Middle frontal gyrus (tissue), 1 donor: ENCODE measurements around the gene EMX1.

Experiments
- DNase-seq: peaks from one replicate; pipeline ENCODE4 v3.0.0-alpha.2; 2015; ENCODE audit warnings: low spot score; ENCODE audit errors: extremely low spot score

EMX1 gene

DNA sequence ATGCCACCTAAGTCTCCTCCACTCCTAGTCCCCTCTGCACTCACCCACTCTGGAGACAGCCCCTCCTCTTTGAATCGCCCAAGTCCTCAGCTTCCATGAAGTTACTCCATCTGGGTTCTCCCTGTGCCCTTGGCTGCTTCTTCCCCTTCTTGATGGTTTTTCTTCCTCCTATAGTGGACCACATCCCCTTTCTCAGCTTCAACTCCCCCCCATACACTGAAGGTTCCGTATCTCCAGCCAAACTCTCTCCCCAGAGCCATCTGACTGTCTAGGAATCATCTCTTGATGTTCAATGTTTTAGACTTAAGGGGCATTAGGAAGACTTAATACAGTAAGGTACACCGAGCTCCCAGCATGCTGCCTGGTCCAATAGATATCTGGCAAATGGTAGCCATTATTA is 39.6 kb downstream of the EMX1 start:
- no peak for DNase-seq

DNA sequence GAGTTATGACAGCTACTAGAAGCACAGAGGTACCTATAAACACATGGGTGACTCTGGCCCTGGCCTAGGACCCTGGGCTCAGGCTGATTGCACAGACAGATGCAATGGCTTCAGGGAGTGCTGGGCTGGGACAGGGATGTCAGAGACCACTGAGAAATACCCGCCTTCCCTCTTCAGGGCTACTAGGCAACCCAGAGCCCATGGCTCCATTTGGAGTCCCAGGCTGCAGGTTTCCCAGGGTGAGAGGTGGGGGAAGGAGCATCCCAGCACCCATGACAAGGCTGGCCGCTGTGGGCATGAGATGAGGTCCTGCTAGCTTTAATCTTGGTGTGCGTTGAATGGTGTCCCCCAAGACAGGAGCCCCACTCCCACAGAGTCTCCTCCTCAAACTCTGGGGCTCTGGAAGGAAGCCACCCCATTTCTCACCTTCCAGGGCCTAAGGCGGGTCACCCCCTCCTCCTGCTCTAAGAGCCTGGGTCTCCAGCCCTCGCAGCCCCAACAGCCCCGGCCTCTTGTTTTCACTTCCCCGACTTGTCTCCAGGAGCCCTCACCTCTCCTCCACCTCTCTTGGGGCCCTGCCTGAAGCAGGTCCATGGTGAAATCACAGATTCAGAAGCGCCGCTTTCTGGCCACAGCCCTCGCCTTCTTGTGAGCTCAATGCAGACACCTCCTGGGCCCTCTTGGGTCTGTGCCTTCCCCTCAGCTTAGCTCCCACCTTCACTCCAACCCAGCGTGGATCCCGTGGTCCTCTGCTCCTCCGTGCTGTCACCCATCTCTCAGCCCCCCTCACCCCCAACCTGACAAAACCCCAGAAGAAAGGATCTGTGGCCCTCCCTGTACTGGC is 41.4 kb downstream of the EMX1 start:
- DNase-seq = no peak

DNA sequence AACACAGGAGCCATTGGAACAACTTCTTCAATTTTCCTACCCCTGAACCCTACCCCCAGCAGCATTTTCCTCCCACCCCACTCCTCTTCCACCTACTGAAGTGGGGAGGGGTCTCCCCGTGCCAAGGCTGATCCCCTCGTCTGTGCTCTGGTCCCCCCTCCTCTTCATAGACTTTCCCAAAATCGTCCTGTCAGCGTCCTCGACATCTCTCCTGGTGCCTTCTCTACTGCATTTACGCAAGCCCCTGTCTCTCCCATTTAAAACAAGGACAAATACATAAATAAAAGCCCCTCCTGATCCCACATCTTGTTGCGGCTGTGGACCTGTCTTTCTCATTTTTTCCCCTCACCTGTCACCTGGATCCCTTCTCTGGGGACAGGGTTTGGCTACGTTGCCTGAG is 42.2 kb downstream of the EMX1 start:
- no peak for DNase-seq

DNA sequence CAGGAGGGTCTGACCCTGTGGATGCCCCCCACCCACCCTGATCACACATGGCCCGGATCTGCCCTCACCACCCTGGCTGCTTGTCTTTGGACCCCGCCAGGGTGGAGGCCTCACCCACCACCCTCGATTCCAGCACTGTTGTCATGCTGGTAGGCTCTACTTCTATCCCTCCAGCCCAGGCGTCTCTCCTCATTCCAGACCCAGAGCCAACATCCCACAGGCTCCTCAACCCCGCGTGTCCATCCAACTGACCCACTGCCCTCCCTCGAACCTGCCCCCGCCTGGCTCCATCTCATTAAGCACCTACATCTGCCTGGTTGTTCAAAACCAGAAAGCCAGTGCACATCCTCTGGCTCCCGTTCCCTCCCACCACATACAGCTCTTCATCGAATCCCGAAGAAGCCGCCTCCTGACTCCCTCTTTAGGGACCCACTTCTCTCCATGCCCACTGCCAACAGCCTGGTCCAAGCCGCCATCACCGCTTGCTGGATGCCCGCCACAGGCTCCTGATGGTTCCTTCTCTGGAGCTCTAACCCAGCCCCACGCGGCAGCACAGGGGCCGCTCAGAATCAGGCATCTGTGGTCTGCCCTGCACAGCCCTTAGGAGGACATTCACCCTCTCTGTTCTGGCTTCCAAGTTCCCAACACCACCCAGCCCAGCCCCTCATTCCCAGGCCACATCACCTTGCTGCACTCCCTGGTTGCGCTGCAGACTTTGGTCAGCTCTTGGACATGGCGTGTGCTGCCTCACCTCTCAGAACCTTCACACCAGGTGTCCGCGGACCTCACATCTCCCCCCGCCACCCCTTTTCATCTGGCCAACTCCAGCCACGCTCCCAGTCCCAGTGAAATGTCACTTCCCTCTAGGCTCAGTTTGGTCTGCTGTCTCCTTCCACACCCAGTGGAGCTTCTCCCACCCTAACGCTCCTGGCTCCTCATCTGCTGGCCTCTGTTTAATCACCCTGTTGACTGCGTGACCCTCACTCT is 43.0 kb downstream of the EMX1 start:
- no peak for DNase-seq

DNA sequence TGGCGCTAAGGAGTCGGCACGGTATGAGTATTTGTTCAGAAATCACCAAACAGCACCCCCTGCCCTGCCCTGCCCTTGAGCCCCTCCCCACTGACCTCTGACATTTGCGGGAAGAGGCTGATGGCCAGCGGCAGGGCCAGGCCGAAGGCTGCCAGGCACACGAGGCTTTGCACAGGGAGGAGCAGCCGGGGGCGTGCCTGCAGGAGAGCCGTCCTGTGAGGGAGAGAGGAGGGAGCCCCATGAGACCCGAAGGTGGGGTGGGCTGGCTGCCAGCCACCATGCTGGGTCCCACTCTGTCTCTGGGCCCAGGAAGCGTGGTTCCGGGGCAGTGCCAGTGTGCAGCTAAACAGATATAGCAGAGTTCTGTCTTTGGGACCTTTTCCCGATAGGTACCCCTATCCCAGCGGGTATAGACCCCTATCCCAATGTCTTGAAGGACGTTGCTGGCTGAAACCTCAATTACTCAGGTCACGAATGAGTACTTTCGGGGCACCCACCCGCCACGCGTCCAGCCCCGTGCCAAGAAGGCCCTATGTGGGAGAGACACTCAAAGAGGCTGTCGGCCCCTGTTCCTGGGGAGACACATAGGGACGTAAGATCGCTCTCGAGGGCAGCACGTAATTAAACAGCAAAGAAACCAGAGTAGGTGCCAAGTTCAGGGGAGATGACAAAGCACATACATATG is 43.9 kb downstream of the EMX1 start:
- no peak for DNase-seq

DNA sequence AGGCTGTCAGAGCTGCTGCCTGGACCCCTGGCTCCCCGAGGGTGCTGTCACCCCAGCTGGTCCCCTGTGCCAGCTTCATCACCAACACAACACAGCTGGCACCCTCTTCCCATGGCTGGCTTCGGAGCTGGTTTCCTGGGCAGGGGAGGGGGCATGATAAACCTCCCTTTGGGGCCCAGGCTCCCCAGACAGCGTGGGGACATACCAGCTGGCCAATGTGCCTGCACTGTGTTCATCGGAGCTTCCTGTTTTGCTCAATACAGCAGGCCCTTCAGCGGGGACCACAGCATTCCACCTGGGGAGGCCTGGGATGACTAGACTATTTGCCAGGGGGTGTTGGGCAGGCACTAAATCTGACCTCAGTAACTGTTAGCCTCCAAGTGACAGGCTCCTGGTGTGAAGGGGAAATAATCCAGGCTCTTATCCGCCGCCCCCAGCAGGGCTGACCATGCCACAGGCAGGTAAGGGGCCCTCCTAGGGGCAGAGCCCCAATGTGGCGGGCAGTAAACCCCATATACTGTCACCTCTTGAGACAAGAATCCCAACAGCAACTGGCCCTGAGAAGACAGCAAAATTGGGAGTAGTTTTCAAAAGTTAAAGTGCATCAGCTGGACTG is 44.6 kb downstream of the EMX1 start:
- DNase-seq = no peak

DNA sequence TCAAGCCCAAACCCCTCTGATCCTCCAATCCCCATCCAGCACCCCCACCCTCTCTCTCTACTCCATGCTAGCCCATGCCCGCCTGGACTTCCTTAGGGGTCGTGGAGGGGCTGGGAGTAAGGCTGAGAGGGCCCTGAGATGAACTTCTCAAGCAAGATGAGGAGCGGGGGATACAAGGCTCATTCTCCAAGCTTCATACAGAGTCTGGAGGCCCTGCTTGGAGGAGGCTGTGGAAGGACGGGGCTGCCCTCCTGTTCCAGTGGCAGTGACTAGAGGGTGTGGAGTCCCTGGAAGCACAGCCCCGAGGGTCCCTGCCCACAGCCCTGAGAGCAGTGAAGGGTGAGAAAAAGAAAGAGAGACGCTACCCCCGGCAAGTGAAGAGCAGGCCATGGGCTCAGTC is 45.6 kb downstream of the EMX1 start:
- DNase-seq = no peak

DNA sequence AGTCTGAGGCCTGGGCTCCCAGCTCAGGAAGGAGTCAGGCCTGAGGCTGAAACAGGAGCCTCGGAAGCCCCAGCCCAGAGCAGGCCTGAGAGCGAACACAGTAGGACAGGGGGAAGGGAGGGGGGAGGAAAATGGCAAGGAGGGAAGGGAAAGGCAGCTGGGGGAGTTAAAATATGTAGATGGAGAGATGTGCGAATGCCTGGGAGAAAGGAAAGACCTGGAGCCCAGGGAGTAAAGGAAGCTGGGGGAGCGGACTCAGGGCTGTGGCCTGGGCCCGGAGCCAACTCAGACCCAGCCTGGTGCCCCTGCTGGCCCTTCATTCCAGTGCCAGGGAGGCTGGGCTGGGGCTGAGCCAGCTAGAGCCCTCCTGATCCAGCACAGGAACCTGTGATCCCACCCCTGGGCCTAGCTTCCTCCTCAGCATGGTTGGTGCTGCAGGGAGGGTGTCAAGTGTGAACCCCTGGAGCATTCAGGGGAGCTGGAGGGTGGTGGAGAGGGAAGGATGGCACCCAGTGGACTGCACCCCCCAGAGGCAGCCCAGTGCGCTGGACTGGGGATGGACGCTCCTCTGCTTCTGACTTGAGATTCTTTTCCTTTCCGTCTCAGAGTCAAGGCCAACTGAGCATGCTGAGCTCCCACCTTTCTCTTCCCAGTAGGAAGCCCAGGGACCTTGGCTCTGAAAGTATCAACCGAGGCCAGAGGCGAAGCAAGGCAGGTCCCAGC is 46.3 kb downstream of the EMX1 start:
- DNase-seq = no peak

DNA sequence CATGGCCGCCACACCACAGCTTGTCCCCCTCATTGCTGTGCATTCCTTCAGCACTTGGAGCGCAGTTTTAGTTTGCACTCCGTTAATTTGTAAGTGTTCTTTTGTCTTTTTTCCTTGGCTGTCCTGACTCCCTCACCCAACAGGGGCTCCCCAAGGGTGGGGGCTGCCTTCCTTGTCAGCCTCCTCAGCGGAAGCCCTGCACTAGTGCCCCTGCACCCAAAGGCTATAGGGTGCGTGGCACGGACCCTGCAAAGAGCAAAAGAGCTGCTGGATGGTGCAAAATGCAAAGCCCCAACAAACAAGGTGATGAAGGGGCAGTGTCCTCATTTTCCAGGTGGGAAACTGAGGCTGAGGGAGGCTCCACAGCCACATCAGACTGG is 46.8 kb downstream of the EMX1 start:
- DNase-seq = no peak

DNA sequence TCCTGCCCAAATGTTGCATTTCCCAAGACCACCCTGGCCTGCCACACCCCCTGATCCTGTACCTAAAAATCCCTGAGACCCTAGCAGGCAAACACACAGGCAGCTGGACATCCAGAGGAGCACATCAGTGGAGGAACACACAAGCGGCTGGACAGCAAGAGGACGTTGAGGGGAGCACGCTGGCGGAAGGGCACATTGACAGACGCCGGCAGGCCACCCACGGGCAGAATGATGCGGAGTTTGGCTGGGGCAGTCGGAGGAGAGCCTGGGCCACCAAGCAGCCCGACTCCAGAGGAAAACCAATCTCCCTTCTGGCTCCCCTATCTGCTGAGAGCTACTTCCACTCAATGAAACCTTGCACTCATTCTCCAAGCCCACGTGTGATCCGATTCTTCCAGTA is 47.7 kb downstream of the EMX1 start:
- DNase-seq = no peak

DNA sequence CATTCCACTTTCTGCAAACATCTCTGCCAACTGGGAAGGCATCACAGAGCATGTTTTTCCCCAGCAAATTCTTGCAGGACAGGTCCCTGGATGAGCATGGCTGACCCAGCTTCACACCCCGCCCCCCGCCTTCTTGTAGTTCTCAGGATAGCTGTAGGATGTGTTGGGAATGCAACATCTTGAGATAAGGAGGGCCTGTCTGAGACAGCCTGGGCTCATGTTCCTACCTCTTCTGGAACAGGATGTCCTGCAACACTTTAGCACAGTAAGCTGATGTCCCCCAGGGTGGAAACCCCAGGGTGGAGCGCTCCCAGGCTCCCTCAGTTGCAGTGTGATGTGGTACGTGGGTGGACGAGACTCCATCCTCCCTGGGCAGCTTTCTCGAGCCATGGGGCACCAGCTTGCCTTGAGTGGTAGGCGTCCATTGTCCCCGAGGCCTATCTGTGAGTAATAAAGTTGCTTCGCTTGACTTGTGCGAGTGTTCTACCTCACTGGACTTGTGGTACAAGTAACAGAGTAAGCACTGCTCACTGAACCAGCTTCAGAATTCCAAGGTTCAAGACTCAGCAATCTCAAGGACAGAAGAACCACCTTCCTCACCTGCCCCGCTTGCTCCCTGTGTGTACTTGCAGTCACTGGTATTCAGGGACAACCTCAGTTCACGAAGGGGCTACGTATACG is 48.6 kb downstream of the EMX1 start:
- DNase-seq = no peak

DNA sequence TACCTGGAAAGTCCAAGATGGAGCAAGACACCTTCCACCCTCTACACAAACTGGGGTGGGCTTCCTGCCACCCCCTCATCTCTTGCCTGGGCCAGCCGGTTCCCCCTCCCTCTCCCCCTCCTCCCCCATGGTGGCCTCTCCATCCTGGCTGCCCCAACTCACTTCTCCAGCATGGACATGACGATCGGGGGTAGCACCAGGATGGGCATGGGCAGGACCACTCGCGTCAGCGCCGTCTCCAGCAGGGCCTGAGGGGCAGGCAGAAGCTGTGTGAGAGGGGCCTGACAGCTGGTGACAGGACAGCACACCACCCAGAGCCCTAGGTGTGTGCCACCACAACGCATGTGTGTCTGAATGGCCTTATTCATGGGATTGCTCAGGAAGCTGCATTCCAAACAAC is 51.0 kb downstream of the EMX1 start:
- no peak for DNase-seq

DNA sequence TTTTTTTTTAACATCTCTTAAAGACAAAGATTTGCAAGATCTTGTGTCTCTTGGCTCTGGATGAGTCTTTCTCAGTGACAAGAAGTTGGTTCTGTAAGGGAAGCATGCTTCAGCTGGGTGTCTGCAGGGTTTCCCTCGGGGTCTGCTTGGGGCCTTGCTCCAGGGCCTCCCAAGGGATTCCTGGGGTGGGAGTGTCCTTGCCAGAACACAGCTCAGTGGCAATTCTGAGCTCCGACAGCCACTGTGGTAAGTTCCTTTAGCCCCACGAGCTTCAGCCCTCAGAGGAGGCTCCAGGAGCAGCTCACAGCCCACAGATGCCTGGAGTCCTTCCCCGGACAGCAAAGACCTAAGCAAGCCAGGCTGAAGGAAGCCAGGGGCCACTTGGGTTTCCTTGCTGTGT is 52.4 kb downstream of the EMX1 start:
- DNase-seq = no peak

DNA sequence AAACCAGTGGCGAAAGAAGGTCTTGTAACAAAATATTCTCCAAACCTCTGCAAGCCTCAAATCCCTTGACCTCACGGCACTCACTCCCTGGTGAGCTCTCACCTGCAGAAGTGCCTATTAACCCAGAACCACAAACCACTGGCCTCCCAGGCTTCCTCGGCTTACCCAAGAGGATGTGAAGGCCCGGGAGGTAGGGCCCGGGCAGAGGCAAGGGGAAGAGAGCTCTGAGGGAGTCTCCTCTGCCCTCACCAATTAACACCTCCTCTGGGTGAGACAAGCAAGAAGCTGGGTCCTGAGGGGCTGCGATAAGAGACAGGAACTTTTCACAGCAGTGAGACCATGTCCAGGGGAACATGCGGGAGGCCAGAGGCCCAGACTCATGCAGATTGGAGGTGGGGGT is 53.7 kb downstream of the EMX1 start:
- no peak for DNase-seq

DNA sequence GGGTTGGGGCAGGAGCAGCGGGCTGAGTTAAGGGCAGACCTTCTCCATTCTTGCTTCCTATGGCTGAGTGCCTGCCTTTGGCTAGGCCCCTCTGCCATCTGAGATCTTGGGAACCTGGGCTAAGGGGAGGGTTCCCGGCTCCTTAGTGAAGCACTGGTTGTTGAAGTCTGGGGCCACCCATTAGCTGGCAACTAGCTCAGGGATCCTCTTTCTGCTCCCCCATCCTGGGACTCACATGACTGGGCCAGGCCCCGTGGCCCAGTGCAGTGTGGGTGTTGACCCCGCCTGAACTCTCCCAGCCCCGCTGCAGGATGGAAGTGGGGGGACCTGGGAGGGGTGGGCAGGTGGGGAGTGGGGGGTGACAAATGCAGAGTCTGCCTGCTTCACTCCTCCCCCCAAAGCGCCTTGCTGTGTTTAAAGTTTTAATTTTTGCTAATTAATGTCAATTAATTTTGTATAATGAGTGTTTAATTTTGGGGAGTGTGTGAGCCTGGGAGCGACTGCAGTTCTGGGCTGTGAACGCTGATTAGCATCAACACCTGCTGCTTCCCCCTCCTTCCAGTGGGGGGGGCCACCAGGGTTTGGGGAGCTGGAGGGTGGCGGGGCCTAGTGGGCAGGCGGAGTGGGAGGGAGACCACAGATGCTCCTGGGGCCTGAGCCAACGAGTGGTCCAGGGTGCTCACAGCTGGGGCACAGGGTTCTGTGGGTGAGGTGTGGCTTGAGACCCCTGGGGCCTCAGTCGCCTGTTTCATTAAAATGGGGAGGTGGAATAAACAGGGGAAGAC is 55.2 kb downstream of the EMX1 start:
- no peak for DNase-seq

DNA sequence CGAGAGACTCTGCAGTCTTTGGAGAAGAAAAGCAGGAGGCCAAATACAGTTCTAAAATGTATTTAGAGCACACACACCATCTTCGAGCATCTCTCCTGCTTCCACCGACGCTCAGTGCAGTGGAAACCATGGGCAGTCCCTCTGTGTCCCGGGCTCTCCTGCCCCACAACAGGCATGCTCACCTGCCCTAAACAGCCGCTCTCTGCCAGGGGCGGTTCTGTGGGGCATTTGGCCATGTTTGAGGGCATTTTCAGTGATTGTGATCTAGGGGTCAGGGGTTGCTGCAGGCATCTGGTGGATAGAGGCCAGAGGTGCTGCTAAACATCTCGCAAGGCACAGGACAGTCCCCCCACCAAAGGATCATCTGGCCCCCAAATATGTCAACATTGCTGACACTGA is 55.8 kb downstream of the EMX1 start:
- DNase-seq = no peak

DNA sequence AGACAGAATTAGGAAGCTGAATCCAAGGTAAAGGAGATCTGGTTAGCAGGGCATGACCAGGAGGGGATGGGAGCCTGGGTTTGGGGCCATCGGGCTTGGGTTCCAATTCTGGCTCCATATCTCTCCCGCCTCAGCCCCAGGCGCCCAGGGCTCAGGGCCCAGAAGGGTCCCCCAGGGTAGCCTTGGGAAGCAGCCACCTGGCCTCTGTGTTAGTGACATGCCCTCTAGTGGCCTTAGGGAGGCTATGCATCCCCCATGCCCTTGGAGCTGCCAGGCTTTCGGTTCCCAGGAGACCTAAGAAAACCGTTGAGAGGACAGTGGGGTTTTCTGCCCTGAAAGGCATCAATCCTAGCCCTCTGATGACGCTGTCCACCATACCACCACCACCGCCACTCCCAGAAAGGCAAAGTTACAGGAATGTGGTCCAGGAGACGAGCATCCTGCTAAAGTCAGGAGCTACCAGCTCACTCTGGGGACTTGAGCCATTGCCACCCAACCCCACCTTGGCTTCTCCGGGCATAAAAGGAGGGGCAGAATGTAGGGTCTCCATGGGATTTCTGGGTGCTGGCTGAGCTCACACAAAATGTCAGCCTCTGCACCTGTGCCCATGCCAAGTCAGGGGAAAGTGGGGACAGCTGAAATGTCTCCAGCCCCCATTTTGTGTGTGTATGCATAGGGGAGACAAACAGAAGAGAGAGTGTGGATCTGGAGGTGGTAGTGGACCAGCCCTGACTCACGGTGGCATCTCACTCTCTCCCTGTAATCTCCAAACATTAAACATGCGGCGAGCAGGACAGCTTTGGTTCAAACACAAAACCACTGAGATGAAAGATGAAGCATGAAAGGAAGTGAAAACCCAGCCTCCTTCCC is 56.5 kb downstream of the EMX1 start:
- no peak for DNase-seq

DNA sequence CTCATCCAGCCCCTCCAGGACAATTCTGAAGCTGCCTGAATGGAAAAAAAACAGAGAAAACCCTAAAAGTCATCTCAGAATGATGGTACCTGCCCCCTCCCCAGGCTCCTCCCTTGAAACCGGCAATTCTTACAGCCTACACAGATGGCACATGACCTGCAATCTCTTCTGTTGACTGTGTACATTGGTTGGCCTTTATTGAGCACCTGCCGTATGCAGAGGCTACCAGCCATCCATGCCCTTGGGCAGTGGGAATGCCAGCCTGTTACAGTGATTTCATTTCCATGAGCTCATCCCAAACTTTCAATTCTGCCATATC is 57.1 kb downstream of the EMX1 start:
- DNase-seq = no peak

DNA sequence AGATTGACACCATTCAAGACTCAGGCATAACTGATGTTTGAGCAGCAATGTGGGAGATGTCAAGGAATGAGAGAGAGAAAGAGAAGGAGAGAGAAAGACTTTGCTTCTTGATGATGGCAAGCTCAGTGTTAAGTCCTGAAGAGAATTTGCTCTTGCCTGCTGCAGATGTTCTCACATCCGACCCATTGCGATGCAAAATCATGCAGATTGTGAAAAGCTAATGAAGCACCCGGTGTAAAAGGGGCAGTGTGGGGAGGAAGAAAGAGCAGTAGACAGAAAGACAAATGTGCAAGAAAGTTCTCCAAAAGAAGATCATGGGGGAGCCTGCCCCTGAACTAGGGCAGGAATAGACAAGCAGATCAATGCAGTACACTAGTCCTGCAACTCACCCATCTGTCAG is 57.7 kb downstream of the EMX1 start:
- no peak for DNase-seq
